Spleen (tissue), 11 donors: ENCODE data around the gene HLA-F. TPM values are rescaled to one million over a fixed set of nuclear protein-coding genes. Genes with fewer than 3 reads are reported as not detected.

ENCODE experiments used
- DNase-seq: peaks from one replicate; pipeline ENCODE4 v3.0.0-alpha.2; 2020
- H3K27ac ChIP-seq, 8 donors: fragments of 200-600 bp; sonication (generic) in 7 of 8; 1 replicate in 4 of 8; 2 replicates in 4 of 8; pipeline versions ENCODE4 v1.5.0 to v1.8.0; 2016 to 2021; ENCODE audit warnings: inconsistent platforms in 4 of 8, mild to moderate bottlenecking in 4 of 8, moderate library complexity in 1 of 8
- H3K27me3 ChIP-seq, 7 donors: fragments of 200-600 bp; sonication (generic) in 6 of 7; replicated peaks in 1 of 7; 1 replicate in 4 of 7; 2 replicates in 3 of 7; pipeline versions ENCODE4 v1.5.0 to v1.8.0; 2016 to 2021; ENCODE audit warnings: inconsistent platforms in 3 of 7, mild to moderate bottlenecking in 1 of 7
- H3K36me3 ChIP-seq, 6 donors: fragments of 200-600 bp; sonication (generic) in 5 of 6; 1 replicate in 4 of 6; 2 replicates in 2 of 6; pipeline versions ENCODE4 v1.5.0 to v1.8.0; 2016 to 2021; ENCODE audit warnings: inconsistent platforms in 2 of 6
- H3K4me1 ChIP-seq, 6 donors: fragments of 200-600 bp; sonication (generic) in 5 of 6; 1 replicate in 3 of 6; 2 replicates in 3 of 6; pipeline versions ENCODE4 v1.5.0 to v1.8.0; 2016 to 2021; ENCODE audit warnings: inconsistent platforms in 3 of 6
- H3K4me3 ChIP-seq, 8 donors: fragments of 200-600 bp; sonication (generic) in 7 of 8; 1 replicate in 4 of 8; 2 replicates in 4 of 8; pipeline versions ENCODE4 v1.5.0 to v1.8.0; 2016 to 2021; ENCODE audit warnings: inconsistent platforms in 4 of 8, mild to moderate bottlenecking in 4 of 8, moderate library complexity in 2 of 8
- H3K9me3 ChIP-seq, 8 donors: fragments of 200-600 bp; sonication (generic) in 7 of 8; 1 replicate in 4 of 8; 2 replicates in 4 of 8; pipeline versions ENCODE4 v1.5.0 to v1.8.0; 2016 to 2021; ENCODE audit warnings: inconsistent platforms in 4 of 8
- POLR2A ChIP-seq, 3 donors: fragments of 450-650 bp; IDR thresholded peaks; one replicate each; pipeline ENCODE4 v1.5.1; 2017; ENCODE audit warnings: antibody characterized with exemption in 3 of 3, mild to moderate bottlenecking in 1 of 3
- POLR2AphosphoS5 ChIP-seq, 3 donors: sonication (generic); formaldehyde crosslinking; IDR thresholded peaks; one replicate each; pipeline ENCODE4 v1.5.1; 2017; ENCODE audit warnings: antibody characterized with exemption in 3 of 3
- WGBS, 5 donors: extraction: QIAGEN DNeasy Blood & Tissue Kit in 3 of 5; methylation state at CpG; one replicate each; pipeline versions ENCODE4 v1.1.5 to v1.1.7; 2013 to 2018; 5-methylcytosine and 5-hydroxymethylcytosine counted together
- intact Hi-C: fragments of 100-400 bp; cut with DNase I; formaldehyde crosslinking; loops from one replicate; pipeline ENCODE4 v1.15.0; 2023; ENCODE audit warnings: low total_unique reads
- polyA plus RNA-seq, 3 donors: library from polyadenylated mRNA; stranded (reverse); fragments of 200-250 nt; gene quantifications; one replicate each; pipeline ENCODE4 v1.2.1, GENCODE V29; 2013
- total RNA-seq, 7 donors: library from RNA; depleted of rRNA in 3 of 7; stranded (reverse); fragments of >200 nt in 3 of 7; fragmentation: NEBNext Ultra II Directional in 4 of 7; extraction: Animal tissue kit (Norgen Biotek cat#: 25700) in 4 of 7; gene quantifications; one replicate each; pipeline versions ENCODE4 v1.1.0 to v1.2.1, GENCODE V29; 2016 to 2021
- TF ChIP-seq, protein P1 (sequence below), 11 experiments: fragments of 200-600 bp in 7 of 11; fragments of 450-650 bp in 4 of 11; sonication (generic) in 4 of 11; IDR thresholded peaks in 8 of 11; conservative IDR thresholded peaks in 3 of 11; 1 replicate in 7 of 11; 2 replicates in 4 of 11; pipeline versions ENCODE4 v1.4.0 to v1.8.0; 2016 to 2021; ENCODE audit warnings: antibody characterized with exemption in 11 of 11, inconsistent platforms in 4 of 11, mild to moderate bottlenecking in 1 of 11
- donor health status: healthy with polysubstance abuse.
- donor health status: DM: no; HTN: no; CAD: no; lungs with moderate emphysema.
- donor health status: DM: no; HTN: no; CAD: no.
- donor health status: Bipolar disorder and iron deficiency.
- donor health status: healthy.
- donor health status: DM: no; HTN: no; CAD: no.
- donor health status: DM: yes; HTN: yes; CAD: no.

HLA-F gene
- total and polyA plus RNA-seq, 10 donors = 402 to 663 (median 509) TPM

DNA sequence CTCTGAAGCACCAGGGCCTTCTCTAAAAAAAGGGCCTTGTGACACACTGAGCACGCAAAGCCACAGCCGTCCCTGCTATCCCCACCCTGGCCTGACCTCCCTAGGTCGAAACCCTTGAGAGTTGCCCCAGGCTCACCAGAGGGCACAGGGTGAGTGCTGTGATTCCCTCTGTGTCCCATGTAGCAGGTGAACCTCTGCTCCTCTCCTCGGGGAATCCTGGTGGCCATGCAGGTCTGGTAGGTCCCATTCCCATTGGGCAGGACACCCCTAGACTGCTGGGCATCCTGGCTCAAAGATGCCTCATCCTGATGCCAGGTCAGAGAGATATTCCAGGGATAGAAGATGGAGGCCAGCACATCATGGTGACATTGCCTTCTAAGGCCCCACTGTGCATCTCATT is 20.9 kb downstream of the HLA-F start:
- intact Hi-C loops = no loop called here
- 90 to 100% (median 94%) methylated on average over 3 to 4 of the region's 4 CpGs; no CpG with 5 or more reads in 1 of the 5 donors for WGBS, 5 donors
- TF ChIP-seq POLR2A (IDR thresholded peaks at IDR 0.05) = no peak
- TF ChIP-seq POLR2AphosphoS5 (IDR thresholded peaks at IDR 0.05) = no peak
- TF ChIP-seq, protein P1, sequence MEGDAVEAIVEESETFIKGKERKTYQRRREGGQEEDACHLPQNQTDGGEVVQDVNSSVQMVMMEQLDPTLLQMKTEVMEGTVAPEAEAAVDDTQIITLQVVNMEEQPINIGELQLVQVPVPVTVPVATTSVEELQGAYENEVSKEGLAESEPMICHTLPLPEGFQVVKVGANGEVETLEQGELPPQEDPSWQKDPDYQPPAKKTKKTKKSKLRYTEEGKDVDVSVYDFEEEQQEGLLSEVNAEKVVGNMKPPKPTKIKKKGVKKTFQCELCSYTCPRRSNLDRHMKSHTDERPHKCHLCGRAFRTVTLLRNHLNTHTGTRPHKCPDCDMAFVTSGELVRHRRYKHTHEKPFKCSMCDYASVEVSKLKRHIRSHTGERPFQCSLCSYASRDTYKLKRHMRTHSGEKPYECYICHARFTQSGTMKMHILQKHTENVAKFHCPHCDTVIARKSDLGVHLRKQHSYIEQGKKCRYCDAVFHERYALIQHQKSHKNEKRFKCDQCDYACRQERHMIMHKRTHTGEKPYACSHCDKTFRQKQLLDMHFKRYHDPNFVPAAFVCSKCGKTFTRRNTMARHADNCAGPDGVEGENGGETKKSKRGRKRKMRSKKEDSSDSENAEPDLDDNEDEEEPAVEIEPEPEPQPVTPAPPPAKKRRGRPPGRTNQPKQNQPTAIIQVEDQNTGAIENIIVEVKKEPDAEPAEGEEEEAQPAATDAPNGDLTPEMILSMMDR (IDR thresholded peaks at IDR 0.05 in 8 of 11, conservative IDR thresholded peaks at IDR 0.05 in 3 of 11) = no peak
- Histone ChIP-seq H3K4me1 (peaks cover 0 to 21% (median 14%) of the 10 kb centered on the region in 6 donors), H3K4me3 (no peak overlapping the region), H3K36me3 (peaks cover 0 to 24% (median 6%) of the 10 kb centered on the region in 6 donors), H3K9me3 (no peaks in the 10 kb centered on the region), H3K27me3 (no peaks in the 10 kb centered on the region), H3K27ac (no peak overlapping the region)
- no peak for DNase-seq

DNA sequence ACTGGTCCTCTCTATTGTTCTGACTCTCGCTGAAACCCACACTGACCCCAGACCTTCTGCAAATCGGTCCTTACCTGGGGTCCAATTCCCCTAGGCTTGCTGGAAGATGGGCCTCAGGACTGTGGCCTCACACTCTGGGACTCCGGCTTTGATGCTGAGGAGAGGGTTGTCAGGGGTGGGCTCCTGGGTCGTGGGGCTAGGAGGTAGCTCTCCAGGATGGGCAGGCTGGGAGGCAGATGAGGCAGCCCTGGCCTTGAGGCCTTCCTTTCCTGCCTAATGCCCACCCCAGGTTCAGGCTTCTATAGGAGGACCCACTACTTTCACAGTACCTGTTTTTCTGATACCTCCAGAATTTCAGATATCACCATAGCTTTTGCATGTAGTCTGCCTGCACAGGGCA is 21.4 kb downstream of the HLA-F start:
- H3K9me3 ChIP-seq = no peaks in the 10 kb centered on the region
- TF ChIP-seq POLR2A (IDR thresholded peaks at IDR 0.05) = no peak
- TF ChIP-seq, protein P1 (IDR thresholded peaks at IDR 0.05 in 8 of 11, conservative IDR thresholded peaks at IDR 0.05 in 3 of 11) = no peak
- TF ChIP-seq POLR2AphosphoS5 (IDR thresholded peaks at IDR 0.05) = no peak
- peaks cover 4 to 26% (median 19%) of the 10 kb centered on the region in 6 donors for H3K4me1 ChIP-seq
- 84 to 87% (median 87%) methylated on average over 3 to 4 of the region's 4 CpGs for WGBS, 5 donors
- no peaks in the 10 kb centered on the region for H3K27me3 ChIP-seq
- intact Hi-C loops = no loop called here
- peaks cover 0 to 24% (median 6%) of the 10 kb centered on the region in 6 donors for H3K36me3 ChIP-seq
- H3K27ac ChIP-seq = no peak overlapping the region
- DNase-seq = no peak
- no peak overlapping the region for H3K4me3 ChIP-seq

DNA sequence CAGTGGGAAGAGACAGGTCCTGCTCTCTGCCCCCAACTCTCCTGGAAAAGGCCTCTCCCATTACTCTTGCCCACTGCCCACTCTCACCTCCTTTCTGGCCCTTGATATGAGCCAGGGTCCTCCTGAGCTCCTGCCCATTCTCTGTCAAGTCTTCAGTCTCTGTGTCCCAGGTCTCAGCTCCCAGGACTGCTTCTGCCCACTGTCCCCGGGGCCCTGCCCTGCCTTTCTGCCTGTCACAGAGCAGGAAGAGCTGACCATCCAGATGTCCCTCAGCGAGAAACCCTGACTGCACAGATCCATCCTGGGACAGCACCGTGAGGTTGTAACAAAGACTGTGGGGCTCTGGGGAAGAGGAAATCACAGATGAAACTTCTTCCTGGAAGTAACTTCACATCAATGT is 22.2 kb downstream of the HLA-F start:
- WGBS, 5 donors = 62 to 94% (median 88%) methylated on average over 3 of the region's 3 CpGs
- Histone ChIP-seq H3K36me3 (peaks cover 0 to 24% (median 6%) of the 10 kb centered on the region in 6 donors), H3K4me1 (peaks cover 8 to 33% (median 25%) of the 10 kb centered on the region in 6 donors), H3K9me3 (no peaks in the 10 kb centered on the region), H3K27me3 (no peaks in the 10 kb centered on the region), H3K4me3 (no peak overlapping the region), H3K27ac (no peak overlapping the region)
- intact Hi-C loops = no loop called here
- TF ChIP-seq POLR2A (IDR thresholded peaks at IDR 0.05) (no peak), POLR2AphosphoS5 (IDR thresholded peaks at IDR 0.05) (no peak)
- TF ChIP-seq, protein P1 (IDR thresholded peaks at IDR 0.05 in 8 of 11, conservative IDR thresholded peaks at IDR 0.05 in 3 of 11) = no peak
- no peak for DNase-seq

DNA sequence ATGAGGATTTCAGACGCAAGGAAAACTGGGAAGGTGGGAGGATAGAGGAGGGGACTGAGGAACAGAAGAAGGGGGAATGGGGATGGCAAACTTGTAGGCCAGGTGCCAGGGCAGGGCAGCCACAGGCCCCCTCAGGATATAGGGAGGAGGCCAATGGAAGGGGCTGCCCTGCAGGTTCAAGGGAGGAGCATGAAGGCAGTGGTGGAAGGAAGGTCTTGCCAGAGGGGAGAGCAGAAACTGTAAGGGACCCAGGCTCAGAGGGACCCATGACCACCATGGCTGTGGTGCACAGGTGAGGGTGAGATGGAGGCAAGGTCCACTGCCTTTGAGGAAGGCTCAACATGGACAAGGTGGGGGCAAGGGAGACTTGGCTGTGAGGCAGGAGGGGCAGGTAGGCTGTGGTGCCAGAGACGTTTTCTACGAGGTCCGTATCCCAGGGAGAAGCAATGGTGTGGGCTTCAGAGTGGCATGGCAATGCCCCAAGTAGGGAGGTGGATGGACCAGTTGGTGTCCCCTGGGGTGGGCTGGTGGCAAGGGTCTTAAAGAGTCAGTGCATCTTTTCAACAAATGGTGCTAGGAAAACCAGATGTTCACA is 22.7 kb downstream of the HLA-F start:
- Histone ChIP-seq H3K36me3 (peaks cover 0 to 24% (median 6%) of the 10 kb centered on the region in 6 donors), H3K4me3 (no peak overlapping the region), H3K4me1 (peaks cover 8 to 38% (median 28%) of the 10 kb centered on the region in 6 donors), H3K27me3 (no peaks in the 10 kb centered on the region), H3K27ac (no peak overlapping the region), H3K9me3 (no peaks in the 10 kb centered on the region)
- TF ChIP-seq POLR2A (IDR thresholded peaks at IDR 0.05) (no peak), POLR2AphosphoS5 (IDR thresholded peaks at IDR 0.05) (no peak)
- TF ChIP-seq, protein P1 (IDR thresholded peaks at IDR 0.05 in 8 of 11, conservative IDR thresholded peaks at IDR 0.05 in 3 of 11) = no peak
- no peak for DNase-seq
- intact Hi-C loops = no loop called here
- 66 to 98% (median 83%) methylated on average over 4 of the region's 4 CpGs for WGBS, 5 donors
